Liver (tissue), 9 donors: ENCODE data around the gene ZNF212. TPM values are rescaled to one million over a fixed set of nuclear protein-coding genes. Genes with fewer than 3 reads are reported as not detected.

ENCODE experiments used
- DNase-seq: peaks from one replicate; pipeline ENCODE4 v3.0.0-alpha.2; 2017; ENCODE audit warnings: low spot score
- H3K27ac ChIP-seq, 2 donors: one replicate each; pipeline ENCODE4 v1.7.0; 2013; ENCODE audit warnings: inconsistent platforms in 2 of 2, low read length in 2 of 2, control low read depth in 1 of 2, low read depth in 1 of 2, mild to moderate bottlenecking in 1 of 2
- H3K27me3 ChIP-seq, 4 donors: one replicate each; pipeline versions ENCODE4 v1.6.1 to v1.7.0; 2013; ENCODE audit warnings: low read length in 3 of 4, inconsistent platforms in 1 of 4, mild to moderate bottlenecking in 1 of 4, moderate library complexity in 1 of 4; ENCODE audit not compliant: control insufficient read depth in 4 of 4, insufficient read depth in 4 of 4
- H3K36me3 ChIP-seq, 4 donors: one replicate each; pipeline versions ENCODE4 v1.6.1 to v1.7.0; 2013; ENCODE audit warnings: low read length in 3 of 4, mild to moderate bottlenecking in 3 of 4, low read depth in 1 of 4, moderate library complexity in 1 of 4; ENCODE audit not compliant: control insufficient read depth in 4 of 4, insufficient read depth in 3 of 4
- H3K4me1 ChIP-seq, 4 donors: one replicate each; pipeline versions ENCODE4 v1.6.1 to v1.7.0; 2013; ENCODE audit warnings: low read length in 3 of 4, mild to moderate bottlenecking in 3 of 4, moderate library complexity in 1 of 4; ENCODE audit not compliant: control insufficient read depth in 4 of 4, insufficient read depth in 4 of 4
- H3K4me3 ChIP-seq, 3 donors: one replicate each; pipeline versions ENCODE4 v1.6.1 to v1.7.0; 2013; ENCODE audit warnings: low read length in 3 of 3, control low read depth in 1 of 3, low read depth in 1 of 3, mild to moderate bottlenecking in 1 of 3
- H3K9ac ChIP-seq, 2 donors: one replicate each; pipeline ENCODE4 v1.7.0; 2013; ENCODE audit warnings: low read length in 2 of 2, mild to moderate bottlenecking in 2 of 2, moderate library complexity in 2 of 2, control low read depth in 1 of 2, low read depth in 1 of 2
- H3K9me3 ChIP-seq, 4 donors: one replicate each; pipeline versions ENCODE4 v1.6.1 to v1.7.0; 2013; ENCODE audit warnings: low read length in 3 of 4; ENCODE audit not compliant: control insufficient read depth in 4 of 4
- ATF3 ChIP-seq: IDR thresholded peaks from 2 replicates; pipeline ENCODE4 v1.6.1; 2016; ENCODE audit warnings: antibody characterized with exemption
- CTCF ChIP-seq: fragments of 150-350 bp; IDR thresholded peaks from 2 replicates; pipeline ENCODE4 v1.5.1; 2017; ENCODE audit warnings: improper control_type of control experiment, low read depth, low read length; ENCODE audit not compliant: missing input control
- EGR1 ChIP-seq, 2 donors: IDR thresholded peaks; 2 replicates each; pipeline ENCODE4 v1.6.1; 2016 to 2018; ENCODE audit warnings: antibody characterized with exemption in 2 of 2, low read depth in 2 of 2
- FOXA1 ChIP-seq: IDR thresholded peaks from 2 replicates; pipeline ENCODE4 v1.6.1; 2016; ENCODE audit warnings: antibody characterized with exemption
- GABPA ChIP-seq, 2 donors: IDR thresholded peaks in 1 of 2; conservative IDR thresholded peaks in 1 of 2; 2 replicates each; pipeline ENCODE4 v1.6.1; 2016; ENCODE audit warnings: antibody characterized with exemption in 2 of 2, mild to moderate bottlenecking in 1 of 2, moderate library complexity in 1 of 2
- HNF4A ChIP-seq, 2 donors: conservative IDR thresholded peaks; 2 replicates each; pipeline ENCODE4 v1.6.1; 2016; ENCODE audit warnings: antibody characterized with exemption in 2 of 2, mild to moderate bottlenecking in 2 of 2
- HNF4G ChIP-seq: IDR thresholded peaks from 2 replicates; pipeline ENCODE4 v1.6.1; 2016; ENCODE audit warnings: antibody characterized with exemption
- JUND ChIP-seq, 2 donors: IDR thresholded peaks; 2 replicates each; pipeline ENCODE4 v1.6.1; 2016; ENCODE audit warnings: antibody characterized with exemption in 2 of 2
- MAX ChIP-seq: IDR thresholded peaks from 2 replicates; pipeline ENCODE4 v1.6.1; 2016; ENCODE audit warnings: antibody characterized with exemption
- NR2F2 ChIP-seq: IDR thresholded peaks from 2 replicates; pipeline ENCODE4 v1.6.1; 2016; ENCODE audit warnings: antibody characterized with exemption
- REST ChIP-seq: IDR thresholded peaks from 2 replicates; pipeline ENCODE4 v1.6.1; 2016; ENCODE audit warnings: antibody characterized with exemption, mild to moderate bottlenecking
- RXRA ChIP-seq, 2 donors: IDR thresholded peaks; 2 replicates each; pipeline ENCODE4 v1.6.1; 2017 to 2018; ENCODE audit warnings: antibody characterized with exemption in 2 of 2, mild to moderate bottlenecking in 1 of 2
- SP1 ChIP-seq: IDR thresholded peaks from 2 replicates; pipeline ENCODE4 v1.6.1; 2018; ENCODE audit warnings: antibody characterized with exemption, mild to moderate bottlenecking
- TAF1 ChIP-seq: conservative IDR thresholded peaks from 2 replicates; pipeline ENCODE4 v1.6.1; 2016; ENCODE audit warnings: antibody characterized with exemption, mild to moderate bottlenecking
- YY1 ChIP-seq: IDR thresholded peaks from 2 replicates; pipeline ENCODE4 v1.6.1; 2016; ENCODE audit warnings: antibody characterized with exemption, mild to moderate bottlenecking
- ZBTB33 ChIP-seq: IDR thresholded peaks from 2 replicates; pipeline ENCODE4 v1.6.1; 2016; ENCODE audit warnings: antibody characterized with exemption
- WGBS: extraction: QIAGEN DNeasy Blood & Tissue Kit; methylation state at CpG from one replicate; pipeline ENCODE4 v1.1.7; 2013; 5-methylcytosine and 5-hydroxymethylcytosine counted together
- polyA plus RNA-seq, 2 donors: library from polyadenylated mRNA; stranded (reverse) in 1 of 2; unstranded in 1 of 2; fragments of 200-250 nt in 1 of 2; fragments of >200 nt in 1 of 2; fragmentation: Nextera tagmentation in 1 of 2; extraction: Ambion mirVana in 1 of 2; gene quantifications; one replicate each; pipeline versions ENCODE4 v1.2.1 to v1.2.3, GENCODE V29; 2013 to 2015
- total RNA-seq, 2 donors: library from RNA; depleted of rRNA; stranded (reverse); fragments of >200 nt; gene quantifications; one replicate each; pipeline ENCODE4 v1.2.3, GENCODE V29; 2014
- donor health status: healthy.
- donor health status: healthy.
- donor health status: healthy.
- donor health status: healthy.
- donor health status: healthy.

ZNF212 gene
- total and polyA plus RNA-seq, 4 donors = 3.4 to 4.9 (median 3.7) TPM

GRCh38 chr7:149218469-149219420 lies 20.7 kb upstream of the ZNF212 start:
- TF ChIP-seq JUND (IDR thresholded peaks at IDR 0.05) (no peak), HNF4G (no peak), MAX (no peak), TAF1 (no peak), ZBTB33 (no peak), GABPA (IDR thresholded peaks at IDR 0.05 in 1 of 2, conservative IDR thresholded peaks at IDR 0.05 in 1 of 2) (no peak), SP1 (no peak)
- Histone ChIP-seq H3K4me1 (no peaks in the 10 kb centered on the region), H3K9me3 (no peaks in the 10 kb centered on the region), H3K36me3 (peaks cover 12 to 76% (median 44%) of the 10 kb centered on the region in 4 donors), H3K4me3 (no peak overlapping the region), H3K27me3 (no peaks in the 10 kb centered on the region), H3K27ac (no peak overlapping the region), H3K9ac (no peak overlapping the region)
- DNase-seq = no peak
- WGBS = 93% methylated on average over 10 of the region's 10 CpGs

GRCh38 chr7:149220534-149220933 lies 18.9 kb upstream of the ZNF212 start:
- H3K9ac ChIP-seq = no peak overlapping the region
- no peaks in the 10 kb centered on the region for H3K4me1 ChIP-seq
- H3K4me3 ChIP-seq = no peak overlapping the region
- H3K27me3 ChIP-seq = no peaks in the 10 kb centered on the region
- H3K27ac ChIP-seq = no peak overlapping the region
- H3K9me3 ChIP-seq = no peaks in the 10 kb centered on the region
- TF ChIP-seq GABPA (IDR thresholded peaks at IDR 0.05 in 1 of 2, conservative IDR thresholded peaks at IDR 0.05 in 1 of 2) = no peak
- TF ChIP-seq FOXA1 = no peak
- TF ChIP-seq REST = no peak
- no peak for TF ChIP-seq ATF3
- no peak for TF ChIP-seq YY1
- TF ChIP-seq CTCF = no peak
- TF ChIP-seq RXRA (IDR thresholded peaks at IDR 0.05) = no peak
- no peak for TF ChIP-seq SP1
- no peak for TF ChIP-seq HNF4G
- TF ChIP-seq NR2F2 = no peak
- TF ChIP-seq HNF4A (conservative IDR thresholded peaks at IDR 0.05) = no peak
- no peak for TF ChIP-seq TAF1
- TF ChIP-seq EGR1 (IDR thresholded peaks at IDR 0.05; ENCODE audit: low read depth in 2 of 2) = no peak
- DNase-seq = no peak
- WGBS = 85% methylated on average over 6 of the region's 6 CpGs
- H3K36me3 ChIP-seq = peaks cover 18 to 65% (median 36%) of the 10 kb centered on the region in 4 donors
